NCI-H1417 treated with DMSO at 0.1 percent for 48 hours (cell line): ENCODE measurements around the gene KLC4.
"Not testable (repeated sequence)": the region's sequence is repeated elsewhere in the genome, so short reads cannot be mapped to it uniquely, and the experiment has no call there.

Source experiments
- DNase-seq: peaks from one replicate; lab custom pipeline; 2025; lab: John Stamatoyannopoulos, UW

Gene KLC4

GRCh38 chr6:43036712-43037111 is 22.7 kb upstream of the KLC4 start:
- no peak for DNase-seq

GRCh38 chr6:43037197-43037596 is 22.2 kb upstream of the KLC4 start:
- no peak for DNase-seq

GRCh38 chr6:43037706-43038105 is 21.7 kb upstream of the KLC4 start:
- no peak for DNase-seq

- DNase-seq = no peak
Observed at GRCh38 chr6:43038727-43039126, 20.7 kb upstream of the KLC4 start.

- no peak for DNase-seq
Observed at GRCh38 chr6:43040542-43041257, 18.7 kb upstream of the KLC4 start.

- DNase-seq = not testable (repeated sequence)
Observed at GRCh38 chr6:43041475-43041874, 18.0 kb upstream of the KLC4 start.

- DNase-seq = no peak
Observed at GRCh38 chr6:43043310-43043709, 16.1 kb upstream of the KLC4 start.

- DNase-seq = no peak
Observed at GRCh38 chr6:43045371-43045930, 14.0 kb upstream of the KLC4 start.

GRCh38 chr6:43047998-43048397 is 11.4 kb upstream of the KLC4 start:
- no peak for DNase-seq

GRCh38 chr6:43050981-43051380 is 8.4 kb upstream of the KLC4 start:
- DNase-seq = no peak

- DNase-seq = no peak
Observed at GRCh38 chr6:43052225-43052841, 7.1 kb upstream of the KLC4 start.

GRCh38 chr6:43052842-43053544 is 6.4 kb upstream of the KLC4 start:
- DNase-seq = no peak

- DNase-seq = peak; percentile 44
Observed at GRCh38 chr6:43053545-43054205, 5.8 kb upstream of the KLC4 start, which contains the start of gene CUL7. Gene CUL7 (minus strand): TSS chr6:43053851. CDS start chr6:43052788, 1,063 bp downstream.

GRCh38 chr6:43054206-43054943 is 5.1 kb upstream of the KLC4 start:
- no peak for DNase-seq

GRCh38 chr6:43055966-43056365 is 3.5 kb upstream of the KLC4 start:
- no peak for DNase-seq

- DNase-seq = no peak
Observed at GRCh38 chr6:43058531-43058930, 900 bp upstream of the KLC4 start.

- DNase-seq = no peak
Observed at GRCh38 chr6:43060034-43060754, 763 bp downstream of the KLC4 start.

GRCh38 chr6:43060755-43061633 is 1.6 kb downstream of the KLC4 start:
- DNase-seq = no peak

GRCh38 chr6:43061861-43062260 is 2.4 kb downstream of the KLC4 start:
- no peak for DNase-seq

- no peak for DNase-seq
Observed at GRCh38 chr6:43062818-43063217, 3.4 kb downstream of the KLC4 start.
